GM19240 (cell line): ENCODE results near the gene ANKFY1.

Source experiments
- DNase-seq: peaks from one replicate; pipeline ENCODE4 v3.0.0; 2011; ENCODE audit warnings: low spot score; ENCODE audit not compliant: insufficient read length

ANKFY1 gene, protein sequence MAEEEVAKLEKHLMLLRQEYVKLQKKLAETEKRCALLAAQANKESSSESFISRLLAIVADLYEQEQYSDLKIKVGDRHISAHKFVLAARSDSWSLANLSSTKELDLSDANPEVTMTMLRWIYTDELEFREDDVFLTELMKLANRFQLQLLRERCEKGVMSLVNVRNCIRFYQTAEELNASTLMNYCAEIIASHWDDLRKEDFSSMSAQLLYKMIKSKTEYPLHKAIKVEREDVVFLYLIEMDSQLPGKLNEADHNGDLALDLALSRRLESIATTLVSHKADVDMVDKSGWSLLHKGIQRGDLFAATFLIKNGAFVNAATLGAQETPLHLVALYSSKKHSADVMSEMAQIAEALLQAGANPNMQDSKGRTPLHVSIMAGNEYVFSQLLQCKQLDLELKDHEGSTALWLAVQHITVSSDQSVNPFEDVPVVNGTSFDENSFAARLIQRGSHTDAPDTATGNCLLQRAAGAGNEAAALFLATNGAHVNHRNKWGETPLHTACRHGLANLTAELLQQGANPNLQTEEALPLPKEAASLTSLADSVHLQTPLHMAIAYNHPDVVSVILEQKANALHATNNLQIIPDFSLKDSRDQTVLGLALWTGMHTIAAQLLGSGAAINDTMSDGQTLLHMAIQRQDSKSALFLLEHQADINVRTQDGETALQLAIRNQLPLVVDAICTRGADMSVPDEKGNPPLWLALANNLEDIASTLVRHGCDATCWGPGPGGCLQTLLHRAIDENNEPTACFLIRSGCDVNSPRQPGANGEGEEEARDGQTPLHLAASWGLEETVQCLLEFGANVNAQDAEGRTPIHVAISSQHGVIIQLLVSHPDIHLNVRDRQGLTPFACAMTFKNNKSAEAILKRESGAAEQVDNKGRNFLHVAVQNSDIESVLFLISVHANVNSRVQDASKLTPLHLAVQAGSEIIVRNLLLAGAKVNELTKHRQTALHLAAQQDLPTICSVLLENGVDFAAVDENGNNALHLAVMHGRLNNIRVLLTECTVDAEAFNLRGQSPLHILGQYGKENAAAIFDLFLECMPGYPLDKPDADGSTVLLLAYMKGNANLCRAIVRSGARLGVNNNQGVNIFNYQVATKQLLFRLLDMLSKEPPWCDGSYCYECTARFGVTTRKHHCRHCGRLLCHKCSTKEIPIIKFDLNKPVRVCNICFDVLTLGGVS

DNA sequence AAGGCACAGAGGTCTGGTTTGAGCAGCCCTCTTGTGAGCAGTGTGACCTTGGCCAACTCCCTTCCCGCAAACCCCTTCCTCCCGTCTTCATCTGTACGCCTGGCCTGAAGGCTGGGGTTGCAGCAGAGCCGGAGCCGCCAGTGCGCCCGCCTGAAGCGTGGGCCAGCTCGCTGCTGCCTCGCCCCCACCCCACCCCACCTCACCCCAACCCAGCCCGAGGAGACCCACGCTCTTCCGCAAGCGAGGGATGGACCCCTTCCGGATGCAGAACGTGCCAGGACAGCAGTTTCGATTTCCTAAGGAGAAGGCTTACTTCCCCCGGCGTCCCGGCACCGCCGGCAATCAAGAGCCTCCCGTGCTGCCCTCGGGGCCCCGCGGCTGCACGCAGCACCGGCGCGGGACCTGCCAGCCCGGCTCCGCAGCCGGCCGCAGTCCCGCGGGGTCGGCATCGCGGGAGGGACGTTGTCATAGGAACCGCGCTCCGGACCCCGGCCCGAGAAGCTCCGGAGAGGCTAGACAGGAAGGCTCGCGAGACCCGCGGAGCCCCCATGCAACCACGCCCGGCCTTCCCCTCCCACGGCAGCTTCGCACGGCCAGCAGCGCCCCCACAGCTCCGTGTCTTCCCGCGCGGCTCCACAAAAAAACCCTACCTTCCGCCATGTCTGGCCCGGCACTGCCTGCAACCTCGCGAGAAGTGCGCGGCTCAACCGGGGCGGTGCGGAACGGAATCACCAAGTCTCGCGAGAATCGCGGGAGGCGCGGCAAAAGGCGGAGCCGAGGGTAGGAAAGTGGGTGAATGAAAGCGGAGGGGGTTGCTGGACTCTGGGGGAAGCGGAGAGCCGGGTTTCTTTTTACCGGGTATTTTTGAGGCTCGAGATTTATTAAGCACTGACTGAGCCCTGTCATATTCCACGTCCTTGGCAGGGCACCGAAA is at the start of gene ANKFY1:
ANKFY1 (minus strand) TSS at position 698 of the 934 bp plus-strand sequence; CDS start at position 660, 38 bp downstream.
- peak; percentile 93 for DNase-seq

DNA sequence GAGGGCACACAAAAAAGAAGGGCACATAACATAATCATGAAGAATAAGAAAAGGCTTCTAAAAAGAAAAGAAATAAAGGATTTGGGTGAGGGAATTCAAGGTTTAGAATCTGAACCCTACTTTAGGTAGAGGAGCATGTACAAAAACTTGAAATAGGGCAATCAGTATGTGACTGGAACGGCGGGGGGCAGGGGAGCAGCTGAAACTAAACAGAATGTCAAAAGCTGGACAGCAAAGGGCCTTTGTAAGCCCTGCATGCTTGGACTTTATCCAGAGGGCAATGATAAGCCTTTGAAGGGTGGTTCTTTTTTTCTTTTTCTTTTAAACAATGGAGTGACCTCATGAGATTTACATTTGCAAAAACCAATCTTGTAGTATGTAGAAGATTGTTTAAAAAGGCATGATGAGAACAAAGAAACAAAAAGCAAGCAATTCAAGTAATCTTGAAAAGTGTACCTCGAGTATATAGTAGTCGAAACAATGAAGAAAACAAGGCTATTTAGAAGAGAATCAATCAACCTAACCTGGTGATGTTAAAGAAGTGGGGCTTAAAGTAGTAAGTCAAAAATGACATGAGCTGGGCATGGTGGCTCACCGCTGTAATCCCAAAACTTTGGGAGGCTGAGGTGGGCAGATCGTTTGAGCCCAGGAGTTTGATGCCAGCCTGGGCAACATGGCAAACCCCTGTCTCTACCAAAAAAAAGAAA is 46.7 kb upstream of the ANKFY1 start:
- DNase-seq = no peak

DNA sequence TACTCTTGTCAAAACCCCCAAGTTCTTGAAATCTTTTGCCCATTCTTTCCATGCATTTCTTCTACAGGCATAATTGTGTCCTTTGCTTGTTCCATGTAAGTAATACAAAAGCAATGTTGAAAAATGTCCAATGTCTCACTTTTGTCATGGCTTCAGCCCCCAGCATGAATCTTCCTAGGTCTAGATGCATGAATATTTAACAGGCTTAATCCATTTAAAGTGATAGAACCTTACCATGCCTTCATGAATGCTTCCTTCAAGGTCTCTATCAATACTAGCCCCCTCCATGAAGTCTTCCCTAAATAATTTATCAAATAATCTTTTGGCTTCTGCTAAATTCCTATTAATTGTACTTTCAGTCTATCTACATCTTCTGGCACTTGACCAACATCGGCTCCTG is 46.1 kb upstream of the ANKFY1 start:
- no peak for DNase-seq

DNA sequence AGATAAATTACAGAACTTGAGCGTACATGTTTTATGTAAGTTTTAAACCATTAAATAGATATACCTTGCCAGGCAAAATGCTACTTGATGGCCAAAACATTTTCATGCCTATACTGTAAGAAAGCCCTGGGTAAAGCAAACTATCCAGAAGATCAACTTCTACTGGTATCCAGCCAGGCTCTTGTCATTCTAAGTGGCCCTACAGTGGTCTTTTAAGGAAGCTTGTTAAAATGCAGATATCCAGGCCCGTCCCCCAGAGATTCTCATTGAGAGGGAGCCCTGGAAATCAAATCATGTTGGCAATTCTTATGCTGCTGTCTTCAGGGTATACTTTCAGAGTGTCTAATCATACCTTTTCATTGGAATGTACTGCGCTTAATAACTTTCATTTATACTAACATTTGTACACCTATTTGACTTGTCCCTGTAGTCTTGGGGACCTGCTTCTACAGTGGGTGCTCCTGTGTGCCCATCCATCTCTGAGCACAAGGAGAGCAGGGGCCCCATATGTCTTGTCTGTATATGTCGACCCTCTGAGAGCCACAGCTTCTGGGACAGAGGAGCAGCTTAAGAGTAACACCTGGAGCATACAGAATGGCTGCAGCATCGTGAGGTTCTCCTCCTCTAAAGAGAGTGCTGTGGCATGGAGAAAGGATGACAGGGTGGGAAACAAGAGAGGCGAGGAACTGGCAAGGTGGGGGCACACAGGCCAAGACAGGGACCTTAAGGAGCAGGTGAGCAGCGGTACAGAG is 43.6 kb upstream of the ANKFY1 start:
- DNase-seq = no peak

DNA sequence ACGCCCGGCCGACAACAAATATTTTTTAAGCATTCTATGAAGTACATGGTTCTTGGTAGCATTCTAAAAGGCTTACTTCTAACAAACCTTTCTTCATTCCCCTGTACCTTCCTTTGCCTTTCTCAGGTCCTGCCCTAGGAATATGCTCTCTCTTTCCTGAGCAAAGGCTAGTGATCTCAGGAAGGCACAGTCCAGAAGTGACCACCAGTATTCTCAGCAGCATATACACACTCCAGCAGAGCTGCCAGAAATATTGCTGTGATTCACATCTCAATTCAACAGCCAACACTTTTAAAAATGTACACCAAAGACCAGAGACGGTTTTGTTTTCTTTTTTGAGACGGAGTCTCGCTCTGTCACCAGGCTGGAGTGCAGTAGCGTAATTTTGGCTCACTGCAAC is 41.4 kb upstream of the ANKFY1 start:
- DNase-seq = no peak

DNA sequence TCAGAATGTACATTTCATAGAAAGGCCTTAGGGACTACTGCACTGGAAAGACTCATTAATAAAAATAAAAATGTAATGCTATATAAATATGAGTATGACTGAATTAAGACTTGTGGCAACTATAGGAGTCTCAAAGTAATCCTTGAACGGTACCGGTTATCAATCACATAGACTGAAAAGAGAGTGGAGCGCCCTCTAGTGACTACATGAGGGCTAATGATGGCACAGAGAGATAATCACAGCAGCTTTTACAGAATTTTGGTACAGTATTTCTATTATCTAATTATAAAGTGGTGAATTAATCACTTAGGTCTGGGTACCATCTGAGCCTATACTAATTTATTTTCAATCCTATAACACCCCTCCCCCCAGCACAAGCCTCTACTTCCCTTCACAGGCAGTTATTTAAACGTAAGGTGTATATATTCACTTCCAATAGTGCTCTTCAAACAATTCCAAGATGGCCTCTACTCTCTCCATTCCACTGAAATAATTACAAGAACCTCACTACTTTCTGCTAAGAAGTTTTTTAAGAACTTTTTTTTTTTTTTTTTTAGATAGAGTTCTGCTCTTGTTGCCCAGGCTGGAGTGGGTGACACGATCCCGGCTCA is 40.7 kb upstream of the ANKFY1 start:
- DNase-seq = peak; percentile 4

DNA sequence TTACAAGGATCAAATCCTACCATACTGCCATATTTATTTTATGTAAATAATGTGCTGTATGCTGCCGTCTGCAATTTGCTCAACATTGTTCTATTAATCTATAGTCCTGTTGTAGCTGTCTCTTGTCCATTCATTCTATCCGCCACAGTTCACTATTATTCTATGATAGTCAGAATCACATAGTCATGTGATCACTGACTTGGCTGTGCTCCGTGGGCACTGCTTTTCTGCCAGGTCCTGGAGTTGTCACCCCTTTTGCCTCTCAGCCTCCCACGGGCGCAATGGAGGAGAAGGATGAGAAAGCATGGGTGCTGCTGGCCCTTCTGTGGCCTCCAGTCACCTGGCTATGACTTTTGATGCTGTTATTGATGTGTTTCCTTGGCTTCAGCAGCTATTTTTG is 37.3 kb upstream of the ANKFY1 start:
- DNase-seq = no peak

DNA sequence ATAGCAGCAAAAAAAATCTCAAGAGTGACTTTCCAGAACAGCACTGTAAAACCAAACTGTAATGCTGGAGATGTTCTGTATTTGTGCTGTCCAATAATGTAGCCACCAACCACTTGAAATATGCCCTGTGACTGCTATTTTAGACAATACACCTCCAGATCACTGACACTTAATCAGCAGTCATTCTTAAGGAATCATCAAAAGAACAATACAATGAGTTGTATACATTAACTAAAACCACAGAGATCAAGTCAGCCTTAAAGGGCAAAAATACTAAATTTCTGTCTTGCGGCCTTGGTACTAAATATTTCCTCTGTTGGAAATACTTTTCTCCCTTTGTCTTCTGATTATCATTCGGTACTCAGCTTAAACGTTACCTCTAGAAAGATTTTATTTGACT is 33.6 kb upstream of the ANKFY1 start:
- DNase-seq = no peak

DNA sequence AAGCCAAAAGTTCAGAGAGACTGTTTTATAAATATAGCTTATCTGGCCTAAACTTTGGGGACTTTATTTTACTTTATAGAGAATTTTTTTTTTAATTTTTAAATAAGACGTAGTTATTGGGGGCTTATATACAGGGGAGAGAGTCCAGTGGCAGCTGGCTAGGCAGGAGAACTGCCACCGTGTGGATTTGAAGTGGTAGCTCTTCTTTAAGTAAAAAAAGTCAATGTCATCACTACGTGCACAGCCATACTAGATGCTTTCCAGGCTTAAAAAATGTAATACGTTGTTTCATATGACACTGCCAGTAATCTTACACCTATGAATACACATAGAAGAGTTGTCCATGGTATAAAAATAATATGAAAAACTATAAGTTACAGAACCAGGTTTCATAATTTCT is 31.9 kb upstream of the ANKFY1 start:
- DNase-seq = no peak

DNA sequence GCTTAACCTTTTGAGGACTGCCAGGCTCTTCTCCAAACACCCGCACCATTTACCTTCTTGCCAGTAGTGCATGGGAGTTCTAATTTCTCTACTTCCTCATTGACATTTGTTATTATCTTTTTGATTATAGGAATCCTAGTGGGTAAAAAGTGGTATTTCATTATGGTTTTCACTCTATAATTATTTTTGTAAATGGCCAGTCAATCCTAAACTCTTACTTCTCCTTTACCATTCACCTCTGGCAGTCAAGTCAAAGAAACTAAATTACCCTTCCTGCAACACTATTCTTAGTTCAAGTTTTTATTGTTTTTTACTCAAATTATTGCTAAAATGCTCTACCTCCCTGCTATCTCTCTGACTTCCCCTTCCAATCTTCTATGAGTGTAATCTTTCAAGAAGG is 29.8 kb upstream of the ANKFY1 start:
- no peak for DNase-seq

DNA sequence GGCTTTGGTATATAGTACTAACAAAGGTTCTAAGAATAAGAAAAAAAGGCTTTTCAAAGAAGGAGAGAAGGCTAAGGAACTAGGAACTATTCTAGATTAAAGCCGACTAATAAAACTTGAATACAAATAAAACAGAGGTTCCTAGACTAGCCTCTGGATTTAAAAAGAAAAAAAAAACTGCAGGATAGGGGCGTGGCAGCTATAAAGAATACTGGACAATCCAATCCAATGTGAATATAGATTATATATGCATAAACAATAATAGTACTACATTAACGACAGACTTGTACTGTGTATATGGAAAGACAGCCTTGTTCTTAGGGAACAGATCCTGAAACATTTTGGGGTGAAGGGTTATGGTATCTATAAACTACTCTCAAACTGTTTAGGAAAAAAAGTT is 23.9 kb upstream of the ANKFY1 start:
- no peak for DNase-seq

DNA sequence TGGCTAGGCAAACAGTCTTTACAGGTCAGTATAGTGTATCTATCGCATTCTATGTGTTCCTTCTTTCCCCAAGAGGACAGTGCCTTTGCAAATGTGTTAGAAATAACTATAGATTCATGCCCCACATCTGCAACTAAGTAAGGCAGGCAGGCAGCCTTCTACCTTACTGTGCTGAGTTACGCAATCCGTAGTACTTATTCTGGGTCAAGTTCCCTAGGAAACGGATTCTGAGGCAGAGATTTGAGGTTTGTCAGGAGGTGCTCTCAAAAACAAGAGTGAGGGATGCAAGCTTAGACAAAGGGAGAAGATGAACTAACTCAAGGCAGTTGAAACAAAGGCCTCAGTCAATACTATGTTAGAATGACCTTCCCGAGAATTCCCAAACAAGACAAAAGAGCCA is 12.7 kb upstream of the ANKFY1 start:
- DNase-seq = no peak

DNA sequence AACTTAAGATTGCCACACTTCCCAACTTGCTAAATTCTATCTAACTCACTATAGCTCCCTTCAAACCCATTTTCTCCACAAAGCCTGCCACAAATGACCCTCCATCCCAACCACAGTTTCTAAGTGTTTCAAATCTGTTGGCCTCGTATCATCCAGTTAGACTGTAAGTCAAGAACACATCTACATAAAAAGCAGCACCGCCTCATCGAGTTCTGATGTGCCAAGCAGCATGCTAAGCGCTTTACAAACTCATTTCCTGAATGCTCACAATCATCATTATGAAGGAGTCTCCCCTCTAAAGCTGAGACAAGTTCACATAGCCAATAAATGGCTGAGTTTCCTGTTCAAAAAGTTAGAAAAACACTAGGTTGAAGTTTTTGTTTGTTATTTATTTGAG is 9.2 kb upstream of the ANKFY1 start:
- no peak for DNase-seq

DNA sequence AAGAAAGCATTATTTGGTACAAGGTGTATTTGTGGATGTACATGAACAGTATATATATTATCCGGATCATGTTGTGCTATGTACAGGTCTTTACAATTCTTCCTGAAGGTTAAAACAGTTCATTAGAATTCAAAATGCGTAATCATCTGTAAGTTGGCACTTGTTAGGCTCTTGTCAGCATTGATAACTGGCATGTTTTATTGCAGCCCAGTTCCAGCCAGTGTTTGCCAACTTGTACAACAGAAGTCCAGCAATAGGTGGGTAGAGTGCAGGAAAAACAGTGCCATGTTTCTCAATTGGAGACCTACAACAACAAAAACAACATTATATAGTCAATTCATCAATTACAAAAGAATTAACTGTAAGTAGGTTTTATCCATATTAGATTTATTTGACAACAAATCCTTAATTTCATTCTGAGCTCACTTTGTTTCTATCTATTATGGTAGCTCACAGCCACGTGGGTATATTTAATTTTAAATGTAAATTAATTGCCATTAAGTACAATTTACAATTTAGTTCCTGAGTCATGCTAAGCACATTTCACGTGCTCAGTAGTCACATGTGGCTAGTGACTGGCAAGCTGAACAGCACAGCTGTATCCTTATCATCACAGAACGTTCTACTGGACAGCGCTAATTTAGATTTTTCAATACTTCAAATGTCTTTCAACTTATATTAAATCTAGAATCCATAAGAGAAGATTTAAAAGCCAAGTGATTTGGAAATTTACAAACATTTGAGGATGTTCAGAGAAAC is 8.6 kb upstream of the ANKFY1 start:
- DNase-seq = no peak

DNA sequence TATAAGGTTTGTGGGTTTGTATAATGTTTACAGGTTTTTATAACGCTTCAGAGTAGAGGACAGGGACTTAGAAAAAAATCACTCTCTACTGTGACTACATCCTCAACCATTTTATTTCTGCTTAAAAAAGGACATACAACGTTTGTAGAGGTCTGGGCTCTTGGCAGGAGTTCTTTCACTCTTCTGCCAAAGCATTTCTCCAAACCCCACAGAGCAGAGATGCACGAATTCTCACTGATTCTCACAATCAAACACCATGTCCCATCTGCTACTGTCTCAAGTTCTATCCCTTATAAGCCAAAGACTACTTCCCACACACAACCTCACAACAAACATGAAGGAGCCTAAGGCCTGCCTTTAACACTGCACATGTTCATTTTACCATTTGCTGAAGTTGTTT is 7.0 kb upstream of the ANKFY1 start:
- no peak for DNase-seq

DNA sequence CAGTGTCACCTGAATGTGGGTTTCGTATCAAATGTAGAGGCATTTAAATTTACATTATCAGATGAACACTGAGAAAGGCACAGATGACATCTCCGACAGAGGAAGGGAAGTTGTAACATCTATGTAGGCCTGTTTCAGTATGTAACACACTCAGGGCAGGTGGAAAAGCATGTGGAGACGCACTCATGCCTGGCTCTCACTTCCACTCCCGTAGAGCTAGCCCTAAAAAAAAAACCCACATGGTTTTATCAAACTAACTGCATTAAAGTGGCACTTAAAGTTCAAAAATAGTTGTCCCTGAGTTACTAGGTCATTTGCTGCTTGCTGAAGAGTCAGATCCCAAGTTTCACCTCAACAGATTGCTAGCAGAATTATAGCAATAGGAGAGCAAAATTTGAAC is 6.1 kb upstream of the ANKFY1 start:
- no peak for DNase-seq

DNA sequence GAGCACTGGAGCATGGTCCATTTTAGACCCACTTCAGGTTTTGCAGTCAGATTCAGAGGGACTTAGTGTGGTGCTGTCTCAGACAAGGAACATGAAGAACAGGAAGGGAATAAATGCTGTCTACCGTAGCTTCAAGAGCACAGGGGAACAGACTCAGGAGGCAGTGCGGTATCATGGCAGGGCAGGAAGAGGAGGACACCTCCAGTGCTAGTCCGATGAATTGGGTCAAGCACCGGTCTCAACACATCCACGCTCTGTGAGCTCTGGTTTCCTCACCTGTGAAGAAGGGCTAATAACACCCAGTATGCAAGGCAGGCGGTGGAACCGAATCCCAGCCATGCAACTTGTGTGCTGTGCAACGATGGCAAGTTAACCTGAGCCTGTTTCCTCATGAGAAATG is 3.6 kb upstream of the ANKFY1 start:
- no peak for DNase-seq

DNA sequence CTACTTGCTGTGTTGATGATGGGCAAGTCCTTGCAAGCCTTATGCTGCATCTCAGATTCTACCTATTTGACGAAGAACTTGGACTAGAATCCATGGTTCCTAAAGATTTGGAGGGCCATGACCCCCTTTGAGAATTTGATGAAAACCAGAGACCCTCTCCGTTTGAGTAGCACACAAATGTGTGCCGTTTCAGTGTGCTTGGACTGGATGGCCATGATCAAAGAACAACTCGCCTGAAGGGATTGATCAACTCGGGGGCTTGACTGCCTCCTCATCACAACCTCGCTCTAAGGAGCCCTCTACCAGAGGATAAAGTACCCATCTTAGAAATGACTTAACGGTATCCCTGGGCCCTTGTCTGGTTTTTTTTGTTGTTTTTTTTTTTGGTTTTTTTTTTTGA is 2.8 kb upstream of the ANKFY1 start:
- DNase-seq = no peak
